SKM-1 treated with dmso at 0.1 percent for 144 hours (cell line): ENCODE results near the gene GBX2.

Source experiments
- DNase-seq: peaks from one replicate; lab custom pipeline; 2025; ENCODE audit not compliant: unreplicated experiment; lab: John Stamatoyannopoulos, UW

Gene GBX2

DNA sequence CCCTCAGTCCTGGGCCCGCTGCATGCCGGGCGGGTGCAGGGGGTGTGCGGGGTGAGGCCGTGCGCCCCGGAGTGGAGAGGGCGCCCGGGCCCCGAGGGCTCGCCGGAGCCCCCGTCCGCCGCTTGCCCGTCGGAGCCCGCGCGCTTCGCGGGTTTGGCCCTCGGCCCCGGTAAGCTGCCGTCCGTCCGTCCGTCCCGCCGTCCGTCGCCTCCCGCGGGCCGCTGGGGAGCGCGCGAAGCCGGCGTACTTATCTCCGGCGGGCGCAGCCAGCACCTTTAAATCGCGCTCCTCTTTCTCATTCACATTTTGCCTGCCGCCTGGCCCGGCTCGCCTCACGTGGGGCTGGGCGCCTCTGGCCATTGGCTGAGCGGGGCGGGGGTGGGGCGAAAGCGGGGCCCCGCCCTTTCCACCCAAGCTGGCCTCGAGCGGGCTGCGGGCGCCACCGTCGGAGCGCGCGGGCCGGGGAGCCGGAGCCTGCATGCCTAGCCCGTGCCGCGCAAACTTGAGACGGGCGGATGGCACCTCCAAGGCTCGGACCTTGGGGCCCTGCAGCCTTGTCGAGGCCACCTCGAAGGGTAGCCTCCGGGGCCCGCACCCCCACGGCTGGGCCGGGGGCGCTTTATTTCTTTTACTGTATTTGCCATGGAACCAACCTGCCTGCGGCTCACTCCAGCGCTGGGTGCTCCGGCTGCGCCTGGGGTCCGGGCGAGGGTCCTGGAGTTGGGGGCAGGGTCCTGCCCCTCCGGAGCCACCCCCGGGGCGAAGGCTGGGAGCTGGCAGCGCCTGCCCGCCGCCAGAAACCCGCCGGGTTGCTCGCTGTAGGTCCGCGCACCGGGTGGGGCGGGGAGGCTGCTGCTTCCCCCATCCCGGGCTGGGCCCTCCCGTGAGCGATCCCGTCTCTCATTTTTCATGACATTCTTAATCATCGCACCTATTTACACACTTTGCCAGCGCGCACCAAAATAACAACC, at the start of gene GBX2:
Gene GBX2, minus strand, starts transcription at position 277 of the 971 bp plus-strand sequence. CDS start 415 bp downstream, outside the sequence.
- DNase-seq: no peak

DNA sequence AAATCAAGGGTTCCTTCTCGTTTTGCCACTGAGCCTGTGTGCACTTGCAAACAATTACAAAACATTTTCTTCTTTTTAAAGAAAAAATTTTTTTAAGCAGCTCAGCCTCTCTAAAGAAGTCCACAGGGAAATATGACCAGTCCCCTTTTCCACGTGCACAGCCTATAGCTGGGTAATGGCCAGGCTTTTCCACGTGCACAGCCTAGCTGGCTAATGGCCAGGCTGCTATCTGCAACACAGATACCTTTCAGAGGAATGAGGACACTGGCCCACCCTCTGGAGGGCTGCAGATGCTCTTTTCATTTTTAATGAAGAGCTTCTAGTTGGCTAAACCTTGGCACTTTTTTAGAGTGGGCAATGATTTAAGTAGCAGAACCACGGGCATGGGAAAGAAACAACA, 49.7 kb upstream of the GBX2 start:
- DNase-seq: no peak

DNA sequence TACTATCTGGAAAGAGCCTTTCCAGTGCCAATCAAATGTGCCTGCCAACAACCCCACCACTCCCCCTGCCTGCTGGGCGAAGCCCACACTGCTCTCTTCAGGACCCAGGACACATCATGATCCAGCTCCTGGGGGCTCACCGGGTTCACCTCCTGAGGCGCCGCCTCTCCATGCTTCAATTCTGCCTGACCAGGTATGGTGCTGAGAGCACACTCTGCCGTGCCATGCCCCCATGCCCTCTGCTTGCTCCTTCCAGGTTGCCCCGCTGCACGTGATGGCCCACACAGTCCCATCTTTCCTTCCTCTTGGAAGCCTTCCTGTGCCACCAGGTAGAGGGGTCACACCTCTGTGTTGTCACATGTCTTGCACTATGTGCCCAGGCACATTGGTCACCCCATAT, 48.5 kb upstream of the GBX2 start:
- DNase-seq: no peak

DNA sequence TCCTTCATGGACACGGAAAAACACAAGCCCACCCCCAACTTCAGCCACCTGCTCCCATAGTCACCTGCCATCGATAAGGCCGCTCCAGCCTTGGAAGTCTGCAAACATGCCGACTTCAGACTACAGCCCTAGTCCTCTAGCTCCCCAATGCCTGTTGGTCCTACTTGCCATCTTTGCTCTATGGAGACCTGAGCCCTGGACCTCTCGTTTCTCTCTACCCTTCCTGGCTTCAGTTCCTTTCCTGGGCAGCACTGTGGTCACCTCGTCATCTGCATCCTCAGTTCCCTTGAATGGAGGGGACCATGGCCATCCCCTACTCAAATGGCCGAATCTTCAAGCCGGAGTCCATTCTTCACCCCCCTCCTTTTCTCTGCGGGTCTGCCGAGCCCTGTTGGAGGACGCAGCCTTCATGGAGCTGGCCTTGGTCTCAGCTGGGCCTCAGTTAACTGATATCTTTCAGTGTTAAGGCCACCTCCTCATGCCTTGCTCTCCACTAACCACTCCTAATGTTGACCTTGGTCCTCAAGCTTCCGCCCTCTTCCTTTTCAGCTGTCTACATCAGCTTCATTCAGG, 47.7 kb upstream of the GBX2 start:
- DNase-seq: no peak

DNA sequence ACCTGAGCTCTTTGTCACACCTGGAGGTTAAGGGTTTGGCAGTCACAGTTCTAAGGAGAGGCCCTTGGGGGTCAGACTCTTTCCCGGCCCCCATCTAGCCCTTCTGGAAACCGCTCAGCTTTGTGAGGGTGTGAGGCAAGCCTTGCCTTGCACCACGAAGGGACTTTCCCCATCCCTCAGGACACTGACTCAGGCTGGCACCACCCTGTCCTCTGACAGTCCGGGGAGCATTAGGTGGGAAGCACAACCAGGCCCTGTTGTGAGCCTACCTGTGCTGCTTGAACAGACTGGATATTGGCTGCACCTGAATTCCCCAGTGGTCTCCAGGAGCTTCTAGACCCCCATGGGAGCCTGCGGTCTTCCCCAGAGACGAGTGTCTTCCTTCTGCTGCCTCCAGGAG, 47.0 kb upstream of the GBX2 start:
- no peak for DNase-seq

DNA sequence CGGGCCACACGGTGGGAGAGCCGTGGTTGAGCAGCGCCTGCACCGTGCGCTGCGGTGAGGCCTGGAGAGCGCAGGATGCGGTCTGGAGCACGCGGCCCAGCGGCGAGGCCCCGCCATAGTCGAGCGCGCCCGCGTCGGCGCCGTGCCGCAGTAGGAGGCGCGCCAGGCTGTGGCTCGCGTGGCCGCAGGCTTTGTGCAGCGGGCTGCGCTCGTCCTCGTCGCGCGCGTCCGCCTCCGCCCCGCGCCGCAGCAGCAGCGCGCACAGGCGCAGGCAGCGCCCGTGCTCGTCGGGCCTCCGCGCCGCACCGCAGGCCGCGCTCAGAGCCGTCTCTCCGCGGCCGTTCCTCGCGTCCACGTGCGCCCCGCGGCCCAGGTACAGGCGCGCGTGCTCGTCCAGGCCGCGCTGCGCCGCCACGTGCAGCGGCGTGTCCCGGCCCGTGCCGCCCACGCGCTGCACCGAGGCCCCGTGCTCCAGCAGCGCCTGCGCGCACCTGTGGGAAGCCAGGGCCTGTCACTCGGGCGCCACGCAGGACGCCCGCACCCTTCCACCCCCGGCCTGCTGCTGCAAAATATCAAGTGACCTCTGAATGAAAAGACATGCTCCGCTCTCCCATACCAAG, 46.3 kb upstream of the GBX2 start:
- no peak for DNase-seq

DNA sequence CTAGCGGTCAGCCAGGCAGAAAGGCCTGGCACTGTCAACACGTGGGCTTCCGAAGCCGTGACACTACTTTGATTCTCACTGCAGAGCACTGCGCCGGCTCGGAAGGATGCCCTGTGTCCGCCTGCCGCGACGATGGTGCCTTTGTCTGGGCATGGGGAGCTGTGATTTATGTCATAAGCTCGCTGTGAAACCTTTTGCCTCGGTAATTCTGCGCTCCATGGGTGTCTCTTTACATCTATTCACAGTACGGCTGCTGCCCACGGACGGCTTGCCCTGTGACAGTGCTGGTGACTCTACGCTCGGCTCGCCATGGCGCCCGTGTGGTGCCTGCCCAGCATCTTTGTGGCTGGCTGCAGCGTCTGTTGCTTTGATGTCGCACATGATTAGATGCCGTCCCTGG, 43.1 kb upstream of the GBX2 start:
- no peak for DNase-seq

DNA sequence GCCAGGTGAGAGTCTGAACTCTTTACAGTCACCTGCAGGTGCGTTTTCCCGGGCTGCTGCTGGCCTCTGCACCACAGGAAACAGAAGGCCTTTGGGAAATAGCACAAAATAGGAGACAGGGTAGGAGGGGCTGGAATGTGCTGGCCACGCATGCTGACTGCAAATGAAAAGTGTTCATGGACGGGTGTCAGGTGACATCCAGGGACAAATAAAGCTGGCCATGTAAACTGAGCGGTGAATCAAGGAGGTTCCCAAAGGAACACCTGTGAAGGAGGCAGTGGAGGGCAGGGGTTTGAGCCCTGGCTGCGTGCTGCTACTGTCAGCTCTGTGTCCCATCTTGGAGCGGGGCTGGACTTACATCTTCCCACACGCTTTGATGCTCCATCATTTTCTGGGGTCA, 42.4 kb upstream of the GBX2 start:
- no peak for DNase-seq

DNA sequence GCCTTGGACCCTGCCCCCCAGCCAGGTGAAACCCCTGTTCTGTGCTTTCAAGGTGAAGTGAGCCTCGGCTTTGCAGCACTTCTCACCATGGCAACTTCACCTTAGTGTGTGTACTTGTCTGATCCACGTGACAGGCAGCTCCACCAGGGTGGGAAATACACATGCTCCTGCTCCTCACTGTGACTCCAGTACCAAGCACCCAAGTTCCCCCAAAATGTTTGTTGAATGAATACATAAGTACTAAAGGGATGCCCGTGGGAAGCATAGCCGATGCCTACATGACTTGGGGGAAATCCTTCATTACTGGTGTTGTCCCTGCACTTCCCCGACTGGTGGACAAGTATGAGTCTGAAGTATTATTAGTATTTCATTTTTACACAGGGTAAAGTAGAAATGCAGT, 41.8 kb upstream of the GBX2 start:
- no peak for DNase-seq

DNA sequence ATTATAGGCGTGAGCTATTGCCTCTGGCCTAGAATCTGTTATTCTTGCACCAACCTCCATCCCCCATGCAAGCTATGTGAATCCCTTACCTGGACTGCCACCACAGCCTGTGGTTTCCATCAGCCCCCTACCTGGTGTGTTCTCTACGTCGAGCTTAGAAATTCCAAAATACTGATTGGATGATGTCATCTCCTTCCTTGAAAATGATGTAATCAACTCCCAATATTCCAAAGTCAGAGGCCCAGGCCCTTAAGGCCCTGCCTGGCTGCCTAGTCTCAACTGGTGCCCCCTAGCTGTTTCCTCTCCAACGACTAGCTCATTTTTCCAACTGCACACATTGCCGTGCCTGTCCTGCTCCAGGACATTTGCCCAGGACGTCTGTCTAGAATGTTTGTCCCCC, 41.3 kb upstream of the GBX2 start:
- DNase-seq: no peak

DNA sequence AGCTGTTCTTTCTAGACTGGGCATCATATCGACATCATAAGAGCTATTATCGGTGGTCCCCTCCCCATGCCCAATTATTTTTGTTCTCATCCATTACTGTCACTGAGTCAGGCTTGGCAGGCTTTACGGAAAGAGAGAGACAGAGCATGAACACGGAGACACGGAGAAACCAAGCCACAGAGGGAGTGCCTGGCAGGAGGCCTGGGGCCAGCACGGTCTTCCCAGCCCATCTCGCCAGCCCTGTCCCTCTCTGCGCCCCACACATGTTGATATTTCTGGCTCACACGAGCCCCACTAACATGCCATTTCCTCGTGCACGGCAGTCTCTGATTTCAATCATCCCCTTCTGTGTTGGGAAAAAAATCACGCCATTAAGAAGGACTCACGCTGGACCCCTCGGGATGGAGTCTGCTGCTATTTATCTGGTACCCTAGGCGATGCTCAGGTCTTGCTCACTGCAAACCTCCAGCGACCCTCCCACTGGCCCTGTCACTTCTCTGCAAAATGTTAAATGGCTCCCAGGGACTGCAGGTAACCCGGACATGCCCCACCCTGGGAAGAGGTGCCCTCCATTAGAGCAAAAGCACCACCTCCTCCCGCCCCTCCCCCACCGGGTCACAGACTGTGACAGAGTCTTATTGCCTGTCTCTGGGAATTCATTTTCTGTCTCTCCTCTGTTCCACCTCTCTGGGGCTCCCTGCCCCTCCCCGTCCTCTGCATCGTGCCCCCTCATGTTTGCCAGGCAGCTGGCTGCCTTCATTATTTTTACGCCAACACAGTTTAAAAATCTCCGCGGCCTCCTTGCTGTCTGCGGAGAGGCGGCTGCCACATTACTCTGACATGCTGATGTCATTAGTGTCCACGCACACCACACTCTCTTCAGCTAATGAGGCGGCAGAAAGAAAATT, 40.1 kb upstream of the GBX2 start:
- DNase-seq: no peak

DNA sequence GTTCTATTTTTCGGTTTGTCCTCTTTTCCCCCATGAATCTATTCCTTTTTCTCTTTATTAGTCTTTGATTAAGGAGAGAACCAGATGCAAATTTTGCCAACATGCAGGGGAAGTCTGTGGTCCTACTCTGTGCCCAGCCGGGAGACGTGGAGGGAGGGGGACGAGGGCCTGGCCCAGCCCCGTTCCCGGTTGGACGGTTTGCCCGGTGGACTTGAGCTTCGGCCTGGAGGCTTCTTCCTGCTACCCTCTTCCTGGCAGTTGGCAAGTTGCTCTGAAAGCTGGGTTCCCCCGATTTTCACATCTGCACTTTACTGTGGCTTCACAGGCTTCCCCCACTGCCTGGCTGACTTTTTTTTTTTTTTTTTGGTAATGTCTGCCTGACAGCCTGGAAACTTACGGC, 39.3 kb upstream of the GBX2 start:
- no peak for DNase-seq

DNA sequence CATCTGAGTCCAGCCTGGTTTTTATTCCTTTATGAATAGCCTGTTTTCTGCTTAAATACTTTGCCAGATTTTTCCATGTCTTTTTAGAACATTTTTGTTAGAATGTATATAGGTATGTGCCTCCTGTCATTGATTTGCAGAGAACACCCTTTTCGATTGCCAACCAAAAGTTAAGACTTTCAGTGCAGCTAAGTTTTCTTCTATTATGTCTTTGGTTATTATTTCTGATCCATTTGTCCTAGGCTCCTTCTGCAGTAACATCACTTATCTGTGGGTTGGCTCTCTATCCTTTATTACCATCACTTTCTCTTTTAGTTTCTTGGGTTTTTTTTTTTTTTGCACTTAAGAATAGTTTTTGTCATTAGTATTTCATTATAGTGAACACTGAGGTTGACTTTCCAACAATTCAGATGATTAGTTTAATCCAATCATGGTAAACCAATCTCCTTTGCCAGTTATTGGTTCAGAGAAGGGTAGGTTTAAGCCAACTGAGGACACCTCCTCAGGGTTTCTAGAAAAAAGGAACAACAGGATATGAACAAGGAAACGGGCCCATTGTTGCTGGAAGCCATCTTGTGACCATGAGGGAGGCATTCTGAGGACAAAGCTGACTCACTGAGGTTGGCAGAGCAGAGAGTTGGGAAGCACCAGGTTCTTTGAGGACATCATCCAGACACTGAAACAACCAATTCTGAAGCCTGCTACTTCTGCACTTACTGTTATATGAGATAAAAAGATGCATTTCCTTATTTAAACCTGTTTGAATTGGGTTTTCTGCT, 37.9 kb upstream of the GBX2 start:
- no peak for DNase-seq

DNA sequence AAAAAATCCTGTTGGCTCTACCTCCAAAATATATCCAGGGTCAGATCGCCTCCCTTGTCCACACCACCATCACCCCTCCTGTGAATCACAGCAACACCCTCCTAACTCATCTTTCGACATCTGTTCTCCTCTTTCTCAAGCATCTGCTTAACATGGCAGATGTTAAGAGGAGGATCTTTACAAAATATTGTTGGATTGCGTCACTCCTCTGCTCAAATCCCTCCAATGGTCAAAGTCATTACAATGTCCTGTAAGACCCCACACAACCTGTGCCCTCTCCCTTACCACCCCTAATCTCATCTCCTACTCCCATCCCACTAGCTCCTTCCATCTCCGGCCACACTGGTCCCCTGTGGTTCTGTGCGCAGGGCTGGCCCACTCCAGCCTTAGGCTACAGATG, 36.8 kb upstream of the GBX2 start:
- DNase-seq: no peak

DNA sequence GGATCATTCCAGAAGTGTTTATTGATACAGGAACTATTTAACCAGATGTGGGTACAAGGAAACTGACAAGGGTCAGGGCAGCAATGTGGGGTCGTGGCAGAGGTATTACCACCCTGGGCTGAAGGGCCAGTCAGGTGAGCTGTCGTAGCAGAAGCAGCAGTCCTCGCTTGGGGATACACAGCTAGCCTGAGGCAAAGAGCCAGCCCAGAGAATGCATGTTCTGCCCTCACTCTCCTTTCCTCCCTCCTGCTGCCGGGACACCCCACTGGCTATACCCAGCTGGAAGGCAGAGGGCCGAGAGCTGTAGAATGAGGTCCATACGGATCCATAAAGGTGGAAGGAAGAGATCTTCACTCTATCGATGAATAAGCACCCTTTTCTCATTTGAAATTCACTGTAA, 32.2 kb upstream of the GBX2 start:
- DNase-seq: no peak

DNA sequence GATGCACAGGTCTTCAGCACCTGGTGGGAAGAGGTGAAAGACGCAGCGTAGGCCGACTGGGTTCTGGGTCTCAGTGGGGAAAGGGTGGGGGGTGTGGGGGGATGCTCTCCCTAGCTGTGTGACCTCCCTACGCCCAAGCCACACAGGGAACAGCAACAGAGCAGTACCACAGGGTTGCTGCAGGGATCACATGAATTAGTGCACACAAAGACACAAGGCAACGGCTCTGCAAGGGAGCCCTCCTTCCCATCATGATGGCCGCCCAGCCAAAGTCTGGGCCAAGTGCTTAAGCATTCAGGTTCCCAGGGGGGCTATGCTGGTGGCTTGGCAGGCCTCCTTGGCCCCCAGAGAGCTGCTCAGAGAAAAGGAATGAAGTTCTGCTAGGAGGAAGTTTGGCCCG, 28.2 kb upstream of the GBX2 start:
- no peak for DNase-seq

DNA sequence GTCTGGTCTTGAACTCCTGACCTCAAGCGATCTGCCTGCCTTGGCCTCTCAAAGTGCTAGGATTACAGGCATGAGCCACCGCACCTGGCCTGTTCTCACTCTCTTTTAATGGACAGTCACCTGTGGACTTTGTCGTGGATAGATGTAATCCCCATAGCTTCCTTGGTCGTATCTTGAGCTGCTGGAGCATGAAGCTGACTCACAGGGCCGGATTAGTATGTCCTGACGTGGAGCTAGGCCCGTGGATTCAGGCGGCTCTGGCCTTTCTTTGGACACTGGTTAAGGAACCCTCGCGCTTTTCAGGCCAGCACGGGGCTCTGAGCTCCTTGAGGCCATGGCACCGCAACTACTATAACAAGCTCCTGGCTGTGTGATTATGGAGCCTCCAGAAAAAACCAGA, 27.5 kb upstream of the GBX2 start:
- no peak for DNase-seq

DNA sequence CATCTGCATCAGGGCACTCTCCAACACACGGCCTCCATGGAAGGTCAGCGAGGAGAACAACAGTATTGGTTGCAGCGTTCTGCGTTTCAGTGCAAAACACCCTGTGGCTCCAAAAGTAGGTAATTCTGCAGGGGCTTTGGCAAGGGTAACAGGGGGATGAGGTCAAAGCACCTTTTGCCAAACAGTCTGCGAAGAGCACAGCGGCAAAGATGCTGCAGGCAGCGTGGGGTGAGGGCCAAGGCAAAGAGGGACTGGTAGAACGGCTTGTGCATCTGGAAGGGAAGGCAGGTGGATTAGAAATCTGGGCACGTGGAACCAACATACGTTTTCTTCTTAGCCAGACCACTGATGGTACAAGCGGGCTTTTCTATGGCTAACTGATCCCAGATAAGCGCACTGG, 26.6 kb upstream of the GBX2 start:
- DNase-seq: no peak

DNA sequence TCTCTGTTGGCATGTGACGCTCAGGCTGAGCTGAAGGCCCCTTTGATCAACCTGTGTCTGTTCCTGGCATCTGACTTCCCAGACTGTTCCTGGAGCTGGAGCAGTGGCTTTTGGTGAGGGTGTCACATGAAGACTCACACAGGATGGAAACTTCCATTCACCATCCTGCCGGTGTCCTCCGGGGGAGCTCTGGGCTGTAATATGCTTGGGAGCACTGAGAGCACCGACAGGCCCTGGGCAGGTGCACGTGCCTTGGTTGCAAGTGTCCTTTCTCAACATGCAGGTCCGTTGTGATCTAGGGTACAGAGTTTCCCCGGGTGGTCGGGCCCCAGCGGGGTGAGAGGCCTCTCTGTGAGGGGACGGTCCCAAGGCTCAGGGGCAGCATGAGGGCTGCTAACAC, 24.8 kb upstream of the GBX2 start:
- DNase-seq: no peak

DNA sequence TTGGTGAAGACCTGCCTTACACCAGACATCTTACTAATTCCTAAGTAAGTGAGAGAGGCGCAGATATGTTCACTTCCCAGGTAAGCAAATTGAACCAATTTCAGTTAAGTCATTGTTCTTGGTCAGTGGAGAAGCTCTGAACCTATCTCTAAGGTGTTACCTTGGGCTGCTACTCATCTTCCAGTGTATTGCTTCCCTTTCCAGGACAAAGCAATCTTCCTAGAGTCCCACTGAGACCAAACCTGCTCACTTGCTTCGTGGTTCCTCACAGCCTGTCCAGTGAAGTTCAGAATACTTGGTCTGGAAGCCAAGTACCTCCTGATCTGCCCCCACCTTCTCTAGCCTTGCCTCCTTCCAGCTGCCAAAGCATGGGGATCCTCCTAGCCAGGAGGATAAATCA, 22.5 kb upstream of the GBX2 start:
- no peak for DNase-seq
